ENCODE results near the gene RBM23. TPM values are rescaled to one million over a fixed set of nuclear protein-coding genes. Genes with fewer than 3 reads are reported as not detected.

RBM23 gene
- total and polyA plus RNA-seq, 9 of the 15 experiments (the other 6 are each of a cell fraction or from before 2014, with no cell fraction given): 46.0 to 102 (median 58.5) TPM

- in situ Hi-C loops (cut with MboI): no loop called here
- no peak for DNase-seq (ENCODE audit: extremely low read depth in 1 of 4, low spot score in 3 of 4)
- ATAC-seq: no peak
- no peak overlapping the region for H3K4me2 ChIP-seq (ENCODE audit: insufficient read depth, low read length)
- FAIRE-seq: no peak
- no peaks in the 10 kb centered on the region for H4K20me1 ChIP-seq (replicated peaks; ENCODE audit: control insufficient read depth, insufficient read depth, low read length)
- no peak overlapping the region for H2AFZ ChIP-seq (ENCODE audit: low read depth, low read length)
- POLR2A ChIA-PET: interaction anchor here (0.6 to 1.5 kb wide), 3 partner anchors 12 to 1640 kb away, joined by 3 read pairs; no protein-coding TSS in a partner anchor
- no peaks in the 10 kb centered on the region for H3K27me3 ChIP-seq (ENCODE audit: control insufficient read depth in 2 of 2, insufficient read depth in 2 of 2, low read length in 2 of 2)
- CTCF ChIA-PET (ENCODE audit: low intra/inter-chr PET ratio): no interaction called here
- peaks cover 14% of the 10 kb centered on the region for H3K79me2 ChIP-seq (ENCODE audit: control insufficient read depth, insufficient read depth, low read length)
- H3K4me3 ChIP-seq: no peak overlapping the region
- H3K9me3 ChIP-seq (replicated peaks; ENCODE audit: control insufficient read depth, insufficient read depth, low read depth, low read length): no peaks in the 10 kb centered on the region
- intact Hi-C loops (cut with micrococcal nuclease): no loop called here
- H3K4me1 ChIP-seq (replicated peaks in 1 of 2; ENCODE audit: control insufficient read depth in 2 of 2, insufficient read depth in 2 of 2, low read length in 2 of 2): peaks cover 15 to 34% of the 10 kb centered on the region in 2 experiments
- H3K27ac ChIP-seq (ENCODE audit: extremely low read depth, low read depth, low read length): no peak overlapping the region
- no peaks in the 10 kb centered on the region for H3K36me3 ChIP-seq (ENCODE audit: control insufficient read depth, insufficient read depth, low read length)
- no peak overlapping the region for H3K9ac ChIP-seq (ENCODE audit: insufficient read depth in 1 of 2, low read depth in 2 of 2, low read length in 2 of 2)
- peaks cover 3% of the 10 kb centered on the region for H3K9me1 ChIP-seq (ENCODE audit: control insufficient read depth, insufficient read depth, low read length)
- BruUV-seq (replicated peaks): no TSS peak
- 13% methylated on average over 1 of the region's 1 CpG for WGBS (ENCODE audit: insufficient coverage, low coverage, missing lambda C conversion rate)
- no peak for TF ChIP-seq ZNF280A (IDR thresholded peaks at IDR 0.05; ENCODE audit: low read depth, partially characterized antibody)
- no peak for TF ChIP-seq ATF3 (IDR thresholded peaks at IDR 0.05)
- TF ChIP-seq ATF3 (CRISPR knock-in tag; conservative IDR thresholded peaks at IDR 0.05): no peak
- TF ChIP-seq MXI1 (IDR thresholded peaks at IDR 0.05; ENCODE audit: low read depth, low read length): no peak
- no peak for TF ChIP-seq RERE (CRISPR knock-in tag; IDR thresholded peaks at IDR 0.05; ENCODE audit: borderline replicate concordance)
- TF ChIP-seq ZNF124 (CRISPR knock-in tag; IDR thresholded peaks at IDR 0.05): no peak
- TF ChIP-seq SFPQ (IDR thresholded peaks at IDR 0.05; ENCODE audit: low read depth, low read length): no peak
- no peak for TF ChIP-seq ZNF436 (CRISPR knock-in tag; IDR thresholded peaks at IDR 0.05)
- TF ChIP-seq SAFB2 (IDR thresholded peaks at IDR 0.05; ENCODE audit: borderline replicate concordance, low read depth, low read length, severe bottlenecking): no peak
- no peak for TF ChIP-seq RBM14 (IDR thresholded peaks at IDR 0.05; ENCODE audit: borderline replicate concordance, insufficient read depth, low read depth, low read length)
These were observed 28.5 kb downstream of the RBM23 start for GRCh38 chr14:22890416-22890815.

Data from K562 (cell line).